Stimulated activated CD8-positive, alpha-beta memory T cell treated with anti-CD3 and anti-CD28 coated beads, Interleukin-15, amount 100 ng/mL, for 24 hours (primary cell): ENCODE measurements around the gene GSTT4.
"Not testable (repeated sequence)": the region's sequence is repeated elsewhere in the genome, so short reads cannot be mapped to it uniquely, and the experiment has no call there.

Experiments
- DNase-seq: peaks from one replicate; pipeline ENCODE4 v3.0.0-alpha.2; 2020; ENCODE audit warnings: low read depth

The GSTT4 gene

GRCh38 chr22:24005201-24005600, at the start of gene GSTT4:
GSTT4 (minus strand) TSS chr22:24005453; CDS start chr22:24005356, 97 bp downstream.
- DNase-seq: no peak

- no peak for DNase-seq
These were observed 49.1 kb upstream of the GSTT4 start for GRCh38 chr22:24054356-24054755.

GRCh38 chr22:24053481-24054226, 48.4 kb upstream of the GSTT4 start:
- no peak for DNase-seq

GRCh38 chr22:24051568-24051967, 46.3 kb upstream of the GSTT4 start:
- DNase-seq: no peak

GRCh38 chr22:24051028-24051427, 45.8 kb upstream of the GSTT4 start:
- no peak for DNase-seq

- no peak for DNase-seq
These were observed 44.7 kb upstream of the GSTT4 start for GRCh38 chr22:24049978-24050377.

GRCh38 chr22:24049211-24049610, 44.0 kb upstream of the GSTT4 start:
- DNase-seq: no peak

GRCh38 chr22:24046024-24046423, 40.8 kb upstream of the GSTT4 start:
- no peak for DNase-seq

GRCh38 chr22:24043958-24044357, 38.7 kb upstream of the GSTT4 start:
- no peak for DNase-seq

GRCh38 chr22:24043465-24043864, 38.2 kb upstream of the GSTT4 start:
- not testable (repeated sequence) for DNase-seq

GRCh38 chr22:24040946-24041345, 35.7 kb upstream of the GSTT4 start:
- DNase-seq: no peak

- DNase-seq: no peak
These were observed 33.8 kb upstream of the GSTT4 start for GRCh38 chr22:24039046-24039445.

- DNase-seq: no peak
These were observed 32.9 kb upstream of the GSTT4 start for GRCh38 chr22:24037851-24038765.

- DNase-seq: no peak
These were observed 30.0 kb upstream of the GSTT4 start for GRCh38 chr22:24035296-24035695.

- DNase-seq: no peak
These were observed 28.5 kb upstream of the GSTT4 start for GRCh38 chr22:24033731-24034130.

- no peak for DNase-seq
These were observed 25.0 kb upstream of the GSTT4 start for GRCh38 chr22:24030186-24030702.

- DNase-seq: no peak
These were observed 24.1 kb upstream of the GSTT4 start for GRCh38 chr22:24029304-24029703.

GRCh38 chr22:24028533-24028932, 23.3 kb upstream of the GSTT4 start:
- no peak for DNase-seq

GRCh38 chr22:24027991-24028390, 22.7 kb upstream of the GSTT4 start:
- no peak for DNase-seq

- DNase-seq: no peak
These were observed 22.2 kb upstream of the GSTT4 start for GRCh38 chr22:24027389-24027975.

- no peak for DNase-seq
These were observed 21.5 kb upstream of the GSTT4 start for GRCh38 chr22:24026733-24027132.

GRCh38 chr22:24026056-24026455, 20.8 kb upstream of the GSTT4 start:
- DNase-seq: no peak

GRCh38 chr22:24025475-24025874, 20.2 kb upstream of the GSTT4 start:
- no peak for DNase-seq
